Prostate gland (tissue), 2 donors: ENCODE data around the gene SETD3. TPM values are rescaled to one million over a fixed set of nuclear protein-coding genes. Genes with fewer than 3 reads are reported as not detected.

Experiments
- DNase-seq: peaks from one replicate; pipeline ENCODE4 v3.0.0-alpha.2; 2019; ENCODE audit warnings: low spot score
- H3K27ac ChIP-seq, 2 donors: fragments of 200-600 bp; sonication (generic); 2 replicates each; pipeline ENCODE4 v1.5.1; 2017 to 2019
- H3K27me3 ChIP-seq: fragments of 200-600 bp; sonication (generic); replicated peaks from 2 replicates; pipeline ENCODE4 v1.5.1; 2019; ENCODE audit not compliant: insufficient read depth
- H3K36me3 ChIP-seq, 2 donors: fragments of 200-600 bp; sonication (generic); 1 replicate in 1 of 2; 2 replicates in 1 of 2; pipeline versions ENCODE4 v1.5.1 to v1.8.1; 2017 to 2019
- H3K4me1 ChIP-seq: fragments of 200-600 bp; sonication (generic); replicated peaks from 2 replicates; pipeline ENCODE4 v1.5.1; 2019
- H3K4me3 ChIP-seq, 2 donors: fragments of 200-600 bp; sonication (generic); 2 replicates each; pipeline ENCODE4 v1.5.1; 2017 to 2019
- H3K9me3 ChIP-seq: fragments of 200-600 bp; sonication (generic); 2 replicates; pipeline ENCODE4 v1.5.1; 2017
- POLR2A ChIP-seq: fragments of 450-650 bp; IDR thresholded peaks from one replicate; pipeline ENCODE4 v1.6.1; 2016; ENCODE audit warnings: antibody characterized with exemption, mild to moderate bottlenecking
- POLR2AphosphoS5 ChIP-seq: sonication (generic); formaldehyde crosslinking; IDR thresholded peaks from one replicate; pipeline ENCODE4 v1.6.1; 2017; ENCODE audit warnings: antibody characterized with exemption
- WGBS: methylation state at CpG from one replicate; pipeline ENCODE4 v1.1.5; 2018; 5-methylcytosine and 5-hydroxymethylcytosine counted together
- intact Hi-C: fragments of 100-400 bp; cut with DNase I; formaldehyde crosslinking; loops from one replicate; pipeline ENCODE4 v1.14.2; 2022
- total RNA-seq, 2 donors: library from RNA; depleted of rRNA; stranded (reverse); fragments of >200 nt; gene quantifications; one replicate each; pipeline ENCODE4 v1.1.0, GENCODE V29; 2016
- TF ChIP-seq, protein P1 (sequence below), 4 experiments: fragments of 200-600 bp in 2 of 4; fragments of 450-650 bp in 2 of 4; sonication (generic) in 2 of 4; IDR thresholded peaks; 1 replicate in 3 of 4; 2 replicates in 1 of 4; pipeline ENCODE4 v1.5.1; 2016 to 2019; ENCODE audit warnings: antibody characterized with exemption in 4 of 4, mild to moderate bottlenecking in 2 of 4, moderate library complexity in 2 of 4

Gene SETD3
- total RNA-seq, 2 donors from 2014 or later = 59.5 to 106 TPM

DNA sequence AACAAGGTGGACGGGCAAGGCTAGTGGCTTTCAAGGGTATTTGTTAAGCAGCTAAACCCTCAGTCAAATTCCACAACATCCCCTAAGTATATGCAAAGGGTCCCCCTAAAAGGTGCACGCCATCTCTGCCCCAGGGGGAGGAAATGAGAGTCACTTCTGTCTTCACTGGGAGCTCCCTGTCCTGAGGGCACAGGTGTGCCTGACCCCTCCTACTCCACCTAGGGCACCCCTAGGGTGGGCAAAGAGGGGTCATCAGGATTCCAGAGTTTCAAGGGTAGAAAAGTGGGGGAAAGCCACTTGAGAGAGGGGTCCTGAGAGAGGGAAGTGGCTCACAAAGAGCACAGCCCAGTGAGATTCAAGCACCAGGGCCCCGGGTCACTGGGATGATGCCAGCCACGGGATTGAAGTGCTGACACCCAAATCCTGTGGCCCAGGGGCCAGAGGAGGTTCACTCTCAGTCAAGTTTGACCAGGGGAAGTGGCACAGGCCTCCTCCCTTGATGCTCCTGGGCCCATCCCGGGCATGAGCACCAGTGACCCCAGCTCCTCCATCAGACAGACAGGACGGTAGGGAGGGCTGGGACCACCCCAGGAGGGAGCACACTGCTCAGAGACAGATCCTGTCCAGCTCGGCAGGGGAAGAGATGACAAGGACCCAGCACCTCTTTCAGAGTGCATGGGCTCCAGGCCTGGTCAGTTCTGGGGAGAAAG lies 126.3 kb downstream of the SETD3 start:
- no peak for DNase-seq
- Histone ChIP-seq H3K9me3 (no peaks in the 10 kb centered on the region), H3K4me3 (no peak overlapping the region), H3K36me3 (no peaks in the 10 kb centered on the region), H3K27me3 (no peaks in the 10 kb centered on the region), H3K27ac (no peak overlapping the region), H3K4me1 (no peaks in the 10 kb centered on the region)
- WGBS = 94% methylated on average over 7 of the region's 7 CpGs
- TF ChIP-seq POLR2AphosphoS5 (no peak), POLR2A (no peak)
- TF ChIP-seq, protein P1, sequence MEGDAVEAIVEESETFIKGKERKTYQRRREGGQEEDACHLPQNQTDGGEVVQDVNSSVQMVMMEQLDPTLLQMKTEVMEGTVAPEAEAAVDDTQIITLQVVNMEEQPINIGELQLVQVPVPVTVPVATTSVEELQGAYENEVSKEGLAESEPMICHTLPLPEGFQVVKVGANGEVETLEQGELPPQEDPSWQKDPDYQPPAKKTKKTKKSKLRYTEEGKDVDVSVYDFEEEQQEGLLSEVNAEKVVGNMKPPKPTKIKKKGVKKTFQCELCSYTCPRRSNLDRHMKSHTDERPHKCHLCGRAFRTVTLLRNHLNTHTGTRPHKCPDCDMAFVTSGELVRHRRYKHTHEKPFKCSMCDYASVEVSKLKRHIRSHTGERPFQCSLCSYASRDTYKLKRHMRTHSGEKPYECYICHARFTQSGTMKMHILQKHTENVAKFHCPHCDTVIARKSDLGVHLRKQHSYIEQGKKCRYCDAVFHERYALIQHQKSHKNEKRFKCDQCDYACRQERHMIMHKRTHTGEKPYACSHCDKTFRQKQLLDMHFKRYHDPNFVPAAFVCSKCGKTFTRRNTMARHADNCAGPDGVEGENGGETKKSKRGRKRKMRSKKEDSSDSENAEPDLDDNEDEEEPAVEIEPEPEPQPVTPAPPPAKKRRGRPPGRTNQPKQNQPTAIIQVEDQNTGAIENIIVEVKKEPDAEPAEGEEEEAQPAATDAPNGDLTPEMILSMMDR (IDR thresholded peaks at IDR 0.05) = no peak
- intact Hi-C loops = no loop called here

DNA sequence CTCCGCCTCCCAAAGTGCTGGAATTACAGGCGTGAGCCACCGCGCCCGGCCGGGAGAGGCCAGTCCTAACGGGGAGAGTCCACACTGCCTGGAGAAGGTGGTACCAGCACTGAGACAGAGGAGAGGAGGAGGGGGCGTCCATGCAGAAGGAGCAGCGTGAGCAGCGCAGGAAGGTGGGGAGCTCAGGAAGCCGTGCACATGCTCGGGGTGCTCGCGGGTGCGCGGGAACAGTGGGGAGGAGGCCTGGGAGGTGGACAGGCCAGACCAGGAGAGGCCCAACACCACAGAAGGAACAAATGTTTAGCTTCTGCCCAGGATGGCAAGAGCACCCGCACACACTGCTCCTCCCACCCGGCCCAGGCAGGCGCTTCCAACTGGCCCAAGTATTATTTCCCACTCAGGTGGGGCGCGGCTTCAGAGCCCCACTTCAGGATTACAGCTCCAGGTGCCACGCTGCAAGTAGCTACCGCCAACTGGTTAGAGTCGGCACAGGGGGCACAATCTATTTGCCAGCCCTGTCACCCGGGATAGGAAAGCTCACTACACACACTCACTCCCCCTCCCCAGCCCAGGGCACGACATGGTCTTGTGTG lies 127.9 kb downstream of the SETD3 start:
- Histone ChIP-seq H3K4me1 (no peaks in the 10 kb centered on the region), H3K27me3 (no peaks in the 10 kb centered on the region), H3K9me3 (no peaks in the 10 kb centered on the region), H3K27ac (no peak overlapping the region), H3K4me3 (no peak overlapping the region), H3K36me3 (no peaks in the 10 kb centered on the region)
- TF ChIP-seq POLR2AphosphoS5 (no peak), POLR2A (no peak)
- TF ChIP-seq, protein P1 (IDR thresholded peaks at IDR 0.05) = no peak
- no peak for DNase-seq
- intact Hi-C loops = no loop called here
- WGBS = 82% methylated on average over 25 of the region's 26 CpGs

DNA sequence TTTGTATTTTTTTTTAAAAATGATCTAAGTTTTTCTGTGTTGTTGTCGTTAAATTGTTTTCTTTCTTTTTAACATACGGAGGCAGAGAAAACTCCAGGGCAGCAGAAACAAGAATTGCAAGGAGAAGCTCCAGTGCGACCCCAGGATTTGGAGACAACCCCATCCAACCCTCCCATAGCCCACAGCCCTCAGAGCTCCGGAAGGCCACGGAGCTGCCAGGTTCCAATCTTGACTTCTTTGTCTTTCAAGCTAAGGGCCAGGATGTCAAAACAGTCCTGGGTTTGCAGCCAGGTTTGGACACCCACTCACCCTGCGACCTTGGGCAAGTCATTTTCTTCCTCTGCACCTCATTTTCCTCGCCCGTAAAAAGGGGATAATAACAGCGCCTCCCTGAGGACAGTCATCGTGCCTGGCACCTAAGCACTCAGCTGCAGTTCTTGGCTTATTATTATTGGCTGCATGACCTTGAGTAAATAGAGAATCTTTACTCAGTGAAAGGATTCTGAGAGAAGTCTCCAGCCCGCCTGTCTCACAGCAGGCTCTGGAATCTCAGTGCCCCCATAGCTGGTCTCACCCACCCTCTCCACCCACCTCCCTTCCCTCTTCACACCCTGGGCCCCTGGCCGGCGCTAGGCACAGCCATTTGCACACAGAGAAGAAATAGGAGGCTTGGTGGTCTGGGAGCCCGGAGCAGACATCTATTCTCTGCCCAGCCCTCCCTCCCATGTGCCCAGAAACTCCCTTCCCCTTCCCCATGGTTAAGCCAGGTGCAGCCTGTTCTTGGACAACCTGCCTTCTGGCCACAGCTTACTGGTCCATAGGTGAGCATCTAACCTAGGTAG lies 129.3 kb downstream of the SETD3 start:
- Histone ChIP-seq H3K27me3 (no peaks in the 10 kb centered on the region), H3K9me3 (no peaks in the 10 kb centered on the region), H3K4me1 (no peaks in the 10 kb centered on the region), H3K4me3 (no peak overlapping the region), H3K36me3 (no peaks in the 10 kb centered on the region), H3K27ac (no peak overlapping the region)
- DNase-seq = no peak
- intact Hi-C loops = no loop called here
- 44% methylated on average over 14 of the region's 14 CpGs for WGBS
- TF ChIP-seq POLR2A (no peak), POLR2AphosphoS5 (no peak)
- TF ChIP-seq, protein P1 (IDR thresholded peaks at IDR 0.05) = no peak

DNA sequence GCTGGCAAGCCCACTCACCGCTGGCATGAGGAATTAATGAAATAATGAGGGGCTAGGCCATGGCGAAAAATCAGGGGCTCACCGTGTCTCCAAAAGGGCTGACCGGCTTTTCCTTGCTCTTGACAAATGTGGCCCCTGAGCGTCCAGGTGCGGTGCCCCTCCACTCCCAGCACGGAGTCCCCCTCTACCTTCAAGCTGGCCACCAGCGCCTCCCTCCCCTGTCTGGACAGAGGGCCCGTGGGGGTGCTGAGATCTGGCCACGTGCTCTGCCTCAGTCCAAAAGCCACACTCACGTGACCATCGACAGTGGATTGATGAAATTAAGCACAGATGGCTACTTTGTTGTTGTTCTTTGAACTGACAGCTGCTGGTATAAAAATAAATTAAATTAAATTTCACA lies 129.9 kb downstream of the SETD3 start:
- Histone ChIP-seq H3K27ac (no peak overlapping the region), H3K36me3 (no peaks in the 10 kb centered on the region), H3K27me3 (no peaks in the 10 kb centered on the region), H3K4me1 (no peaks in the 10 kb centered on the region), H3K9me3 (no peaks in the 10 kb centered on the region), H3K4me3 (no peak overlapping the region)
- WGBS = 87% methylated on average over 12 of the region's 12 CpGs
- DNase-seq = no peak
- intact Hi-C loops = no loop called here
- TF ChIP-seq POLR2A (no peak), POLR2AphosphoS5 (no peak)
- TF ChIP-seq, protein P1 (IDR thresholded peaks at IDR 0.05) = no peak
